Measurements from ENCODE around the gene PTH1R.
A peak's percentile ranks its signal among the peaks of the same experiment; 100 is the strongest.

Gene PTH1R

GRCh38 chr3:46865031-46865507 is 12.5 kb upstream of the PTH1R start:
- DNase-seq: no peak

DNA sequence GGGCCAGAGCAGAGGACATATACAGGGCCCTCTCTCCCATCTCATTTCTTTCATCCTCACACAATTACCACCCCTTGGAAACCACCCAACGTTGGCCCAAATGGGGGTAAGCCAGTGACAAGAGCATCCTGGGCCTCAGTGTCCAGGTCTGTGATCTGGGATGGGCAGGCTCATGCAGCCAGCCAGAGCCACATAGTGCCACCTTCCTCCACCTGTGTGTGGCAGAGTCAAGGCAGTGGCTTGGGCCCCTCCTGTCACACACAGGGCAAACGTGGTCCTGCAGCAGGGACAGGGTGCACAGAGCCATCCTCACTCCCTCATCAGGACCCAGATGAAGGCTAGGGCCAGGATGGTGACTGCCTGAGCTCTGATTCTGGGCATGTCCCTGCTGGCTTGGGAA is 12.0 kb upstream of the PTH1R start:
- no peak for DNase-seq

DNA sequence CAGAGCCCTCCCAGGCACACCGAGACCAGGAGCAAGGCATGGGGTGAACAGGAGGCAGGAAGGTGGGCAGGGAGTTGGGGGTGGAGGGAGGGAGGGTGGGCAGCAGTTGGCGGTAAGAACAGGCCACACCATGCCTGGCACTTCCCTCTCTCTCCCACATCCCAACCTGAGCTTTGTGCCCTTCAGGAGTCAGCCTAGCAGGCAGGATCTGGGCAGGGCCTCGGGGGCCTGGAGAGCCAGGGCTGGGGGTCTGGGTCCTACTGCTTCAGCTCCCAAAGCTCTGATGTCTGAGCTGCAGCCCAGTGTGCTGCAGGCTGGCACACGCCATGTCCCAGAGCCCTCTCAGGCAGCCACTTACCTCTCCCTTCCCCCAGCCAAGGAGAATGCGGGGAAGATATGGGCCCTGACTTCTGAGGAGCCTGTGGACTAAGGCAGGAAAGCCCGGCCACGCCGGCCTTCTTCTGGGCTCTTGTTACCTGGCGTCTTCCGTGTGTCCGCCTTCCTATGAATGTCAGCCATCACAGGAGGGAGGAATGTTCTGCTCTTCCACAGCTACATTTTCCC is 11.4 kb upstream of the PTH1R start:
- DNase-seq: no peak

DNA sequence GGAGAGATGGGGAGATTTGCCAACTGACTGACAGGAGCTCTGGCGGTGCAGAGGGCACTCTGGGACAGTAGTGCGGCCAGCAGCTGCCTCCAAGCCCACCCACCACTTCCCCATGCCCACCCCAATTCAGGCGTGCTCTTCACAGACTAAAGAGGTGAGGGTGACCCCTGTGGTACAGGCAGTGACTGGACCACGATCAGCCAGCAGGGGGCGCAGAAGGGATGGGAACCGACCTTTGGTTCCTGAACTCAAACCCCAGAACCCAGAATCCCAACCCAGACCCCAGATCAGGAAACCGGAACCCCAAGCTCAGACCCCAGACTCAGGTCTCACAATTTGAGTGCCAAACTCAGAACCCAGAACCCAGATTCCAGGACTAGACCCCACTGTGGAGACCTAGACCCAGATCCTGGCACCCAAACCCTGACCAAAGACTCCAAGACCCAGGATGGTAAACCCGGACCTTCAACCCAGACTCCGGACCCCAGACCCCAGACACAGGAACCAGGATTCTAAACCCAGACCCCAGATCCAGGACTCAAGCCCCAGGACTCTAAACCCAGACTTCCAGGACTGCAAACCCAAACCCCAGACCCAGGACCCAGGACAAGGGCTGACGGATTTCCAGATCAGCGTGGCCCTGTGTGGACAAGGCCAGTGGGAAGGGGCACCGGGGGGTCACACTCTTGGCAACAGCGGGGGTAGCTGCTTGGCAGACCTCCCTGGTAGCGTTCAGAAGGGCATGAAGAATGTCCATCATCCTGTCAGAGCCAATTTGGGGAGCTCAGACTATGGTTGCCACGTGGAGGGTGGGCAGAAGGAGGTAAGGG is 10.6 kb upstream of the PTH1R start:
- peak; percentile 94 for DNase-seq

DNA sequence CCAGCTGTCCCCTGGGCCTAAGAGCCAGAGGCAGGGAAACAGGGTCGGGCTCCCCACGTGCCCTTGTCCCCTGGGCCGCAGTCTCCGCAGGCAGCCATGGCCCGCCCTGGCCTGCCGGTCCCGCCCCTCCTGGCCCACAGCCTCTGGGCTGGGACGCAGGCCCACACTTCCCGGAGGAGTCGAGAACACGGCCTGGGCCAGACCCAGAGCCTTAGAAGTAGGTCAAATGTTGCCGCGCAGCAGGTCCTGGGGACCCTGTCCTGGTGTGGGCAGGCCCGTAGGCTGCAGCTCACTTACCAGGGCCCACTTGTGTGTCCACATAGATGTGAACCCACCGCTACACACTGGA is 10.0 kb upstream of the PTH1R start:
- DNase-seq: no peak

- DNase-seq: no peak
These were observed 9.2 kb upstream of the PTH1R start for GRCh38 chr3:46868287-46868686.

DNA sequence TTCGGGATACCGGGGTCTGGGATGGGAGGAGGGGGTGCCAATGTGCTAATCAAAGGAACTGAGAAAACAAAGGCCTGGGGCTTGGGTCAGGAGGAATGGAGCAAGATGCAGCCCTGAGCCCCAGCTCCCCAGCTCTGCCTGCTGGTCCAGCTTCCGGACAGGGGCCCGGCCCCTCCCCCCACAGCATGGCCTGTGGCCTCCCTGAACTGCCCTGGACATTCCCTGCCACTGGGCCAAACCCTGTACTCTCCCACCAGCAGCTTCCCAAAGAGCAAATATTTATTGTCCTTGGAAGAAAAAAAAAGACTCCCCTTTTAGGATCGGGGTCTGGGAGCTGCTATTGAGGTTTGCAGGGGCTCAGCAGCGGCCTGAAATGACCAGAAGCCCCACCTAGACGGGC is 8.6 kb upstream of the PTH1R start:
- no peak for DNase-seq

- no peak for DNase-seq
These were observed 8.1 kb upstream of the PTH1R start for GRCh38 chr3:46869440-46869839.

GRCh38 chr3:46870651-46871050 is 6.9 kb upstream of the PTH1R start:
- no peak for DNase-seq

GRCh38 chr3:46871222-46871621 is 6.3 kb upstream of the PTH1R start:
- DNase-seq: no peak

DNA sequence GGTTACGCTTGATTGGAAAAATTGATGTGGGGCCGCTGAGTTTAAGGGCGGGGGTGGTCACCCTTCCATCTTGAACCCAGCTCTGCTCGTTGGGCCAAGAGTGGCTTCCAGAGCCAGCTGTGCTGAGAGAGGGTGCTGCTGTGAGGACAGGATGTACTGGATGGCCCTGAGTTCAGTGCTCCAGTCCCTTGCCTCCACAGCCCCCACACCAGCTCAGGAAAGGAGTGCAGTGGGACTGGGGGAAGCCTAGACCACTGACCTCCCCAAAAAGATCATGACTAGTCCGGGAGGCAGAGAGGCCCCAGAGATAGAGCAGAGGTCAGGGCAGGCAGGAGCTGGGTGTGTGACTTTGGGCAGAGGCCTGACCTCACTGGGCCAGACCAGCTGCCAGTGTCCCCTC is 4.0 kb upstream of the PTH1R start:
- no peak for DNase-seq

DNA sequence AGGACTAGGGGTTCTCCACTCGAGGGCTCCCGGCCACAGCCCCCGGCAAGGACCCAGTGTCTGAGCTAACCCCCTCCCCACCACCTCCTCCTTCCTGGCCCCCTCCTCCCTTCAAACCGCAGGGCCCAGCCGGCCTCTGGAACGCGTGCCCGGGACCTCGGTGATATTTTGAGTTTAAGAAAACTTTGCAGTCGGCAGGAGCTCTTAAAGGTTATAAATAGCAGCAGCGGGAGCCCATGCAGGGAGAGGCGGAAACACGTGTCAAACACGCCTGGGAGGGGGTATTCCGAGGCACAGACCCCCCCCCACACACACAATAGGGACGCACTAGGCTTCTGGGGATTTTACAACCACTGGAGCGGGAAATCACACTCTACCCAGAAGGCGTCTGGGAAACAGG is 3.1 kb upstream of the PTH1R start:
- no peak for DNase-seq

- DNase-seq: no peak
These were observed 2.0 kb upstream of the PTH1R start for GRCh38 chr3:46875560-46875959.

DNA sequence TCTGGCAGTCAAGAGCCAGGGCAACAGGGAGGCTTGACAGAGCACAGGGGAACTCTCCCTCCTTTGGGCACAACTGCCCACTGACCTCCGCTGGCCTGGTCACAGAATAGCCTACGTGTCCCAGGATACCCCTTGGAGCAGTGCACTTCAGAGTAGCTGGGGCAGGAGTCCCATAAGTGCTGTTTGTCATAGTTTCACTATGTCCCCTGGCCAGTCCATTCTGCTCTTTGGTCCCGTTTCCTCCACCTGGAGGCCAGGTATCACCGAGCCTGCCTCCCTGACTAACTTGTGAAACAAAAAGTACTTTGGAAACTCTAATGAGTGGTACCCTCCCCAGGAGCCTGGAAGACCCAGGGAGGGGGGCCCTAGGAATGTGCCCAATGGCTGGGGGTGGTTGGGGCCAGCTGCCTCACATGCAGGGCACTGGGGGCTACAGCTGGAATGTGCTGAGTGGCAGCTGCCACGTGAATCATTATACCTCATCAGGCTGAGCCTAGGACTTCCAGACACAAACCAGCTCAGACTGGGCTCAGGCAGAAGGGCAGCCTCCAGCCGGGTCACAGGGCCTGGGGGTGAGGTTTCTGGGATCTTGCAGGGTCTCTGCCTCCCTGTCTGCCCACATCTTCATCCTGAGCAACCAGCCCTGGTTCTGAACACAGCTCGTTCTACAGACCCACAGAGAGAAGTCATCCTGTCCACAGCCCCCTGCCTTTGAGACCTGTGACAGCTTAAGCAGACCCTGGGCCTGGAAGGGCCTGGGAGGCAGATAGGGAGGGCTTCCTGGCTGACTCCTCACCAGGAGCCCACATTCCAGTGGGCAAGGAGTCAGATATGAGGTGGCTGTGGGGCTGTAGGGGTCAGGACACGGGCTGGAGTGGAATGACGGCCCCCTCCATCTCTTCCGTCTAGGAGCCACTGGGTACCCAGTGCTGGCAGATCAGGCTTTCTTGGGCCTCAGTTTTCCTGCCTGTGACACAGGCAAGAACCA is 914 bp upstream of the PTH1R start:
- no peak for DNase-seq

GRCh38 chr3:46878781-46879436 is 1.4 kb downstream of the PTH1R start:
- no peak for DNase-seq

- no peak for DNase-seq
These were observed 3.5 kb downstream of the PTH1R start for GRCh38 chr3:46880884-46881595.

DNA sequence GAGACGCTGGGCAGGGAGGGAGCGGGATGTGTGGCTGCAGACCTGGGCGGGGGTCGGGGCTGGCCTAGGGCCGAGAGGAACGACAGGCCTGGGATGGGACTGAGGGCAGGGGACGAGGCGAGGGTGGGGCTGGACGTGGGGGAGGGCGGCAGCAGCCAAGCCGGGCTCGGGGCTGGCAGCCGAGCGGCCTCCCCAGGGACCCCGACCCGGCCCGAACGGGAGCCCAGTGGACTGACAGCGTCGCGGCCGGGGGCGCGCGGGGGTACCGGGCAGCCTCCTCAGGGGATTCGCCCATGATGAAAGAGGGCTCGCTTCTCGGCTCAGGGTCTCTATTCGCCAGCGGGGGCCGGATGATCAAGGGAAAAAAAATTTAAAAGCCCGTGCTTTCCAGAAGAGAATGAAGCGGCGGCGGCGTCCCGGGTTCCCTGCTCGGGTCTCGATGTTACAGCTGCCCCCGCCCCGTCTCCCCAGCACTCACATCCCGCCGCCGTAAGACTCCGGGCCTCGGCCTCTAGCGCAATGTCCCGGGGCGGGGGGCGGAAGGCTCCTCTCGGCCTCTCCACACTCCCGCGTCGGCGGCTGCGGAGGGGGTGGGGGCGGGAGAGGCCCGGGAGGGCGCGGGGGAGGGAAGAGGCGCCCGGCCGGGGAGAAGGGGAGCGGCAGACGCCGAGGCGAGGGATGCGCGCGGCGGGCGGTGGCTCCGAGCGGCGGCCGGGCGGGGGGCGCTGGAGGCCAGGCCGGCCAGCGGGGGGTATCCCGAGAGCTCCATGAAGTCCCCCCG is 4.3 kb downstream of the PTH1R start:
- DNase-seq: peak; percentile 67

DNA sequence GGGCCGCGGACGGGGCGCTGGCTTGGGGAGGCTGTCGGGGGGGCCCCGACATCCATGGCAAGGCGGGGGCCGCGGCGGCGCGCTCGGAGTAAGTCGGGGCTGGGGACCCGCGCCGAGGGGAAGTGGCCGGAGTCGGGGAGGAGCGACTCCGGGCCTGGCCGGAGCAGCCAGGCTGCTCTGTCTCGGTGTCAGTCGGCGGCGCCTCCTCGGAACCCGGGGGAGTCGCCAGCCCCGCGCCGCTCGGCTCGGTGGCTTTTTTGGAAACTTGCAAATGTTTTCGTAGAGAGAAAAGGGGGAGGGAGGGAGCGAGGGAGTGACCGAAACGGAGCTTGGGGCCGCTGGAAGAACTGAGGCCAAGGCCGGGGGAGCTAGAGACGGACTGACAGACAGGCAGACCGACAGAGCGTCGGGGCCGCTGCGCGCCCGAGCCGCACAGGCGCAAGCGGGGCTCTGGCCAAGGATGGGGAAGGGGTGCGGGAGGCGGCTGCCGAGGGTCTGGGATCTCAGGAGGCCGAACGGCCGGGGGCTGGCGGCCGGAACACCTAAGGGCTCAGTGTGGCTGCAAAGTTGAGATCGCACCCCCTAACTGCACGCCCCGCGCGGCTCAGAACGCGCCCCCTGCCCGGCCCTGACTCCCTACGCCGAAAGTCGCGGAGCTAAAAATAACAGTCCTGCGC is 5.0 kb downstream of the PTH1R start:
- DNase-seq: no peak

DNA sequence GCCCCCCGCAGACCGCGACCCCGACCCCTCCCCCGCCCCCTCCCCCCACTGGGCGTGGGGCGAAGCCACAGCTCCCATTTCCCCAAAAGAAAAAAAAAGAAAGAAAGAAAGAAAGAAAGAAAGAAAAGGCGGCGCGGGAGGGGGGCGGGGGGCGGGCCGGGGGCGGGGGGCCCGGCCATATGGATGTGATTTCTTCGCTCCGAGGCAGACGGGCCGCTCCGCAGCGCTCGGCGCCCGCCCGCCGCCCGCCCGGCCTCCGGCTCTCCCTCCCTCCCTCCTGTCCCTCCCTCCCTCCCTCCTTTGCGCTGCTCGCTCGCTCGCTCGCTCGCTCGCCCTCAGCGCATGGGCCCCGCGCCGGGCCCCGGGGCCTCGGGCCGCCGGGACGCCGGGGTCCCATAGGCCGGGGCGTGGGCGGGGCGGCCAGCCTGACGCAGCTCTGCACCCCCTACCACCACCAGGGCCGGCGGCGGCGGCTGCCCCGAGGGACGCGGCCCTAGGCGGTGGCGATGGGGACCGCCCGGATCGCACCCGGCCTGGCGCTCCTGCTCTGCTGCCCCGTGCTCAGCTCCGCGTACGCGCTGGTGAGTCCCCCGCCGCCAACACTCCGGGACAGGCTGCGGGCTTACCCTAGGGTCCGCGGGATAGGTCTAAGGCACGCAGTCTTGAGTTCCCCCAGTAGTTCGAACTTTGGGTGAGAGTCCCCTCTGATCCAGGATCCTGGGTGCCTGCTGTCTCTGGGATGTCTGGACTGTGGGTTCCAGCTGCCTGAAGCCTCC is 5.7 kb downstream of the PTH1R start:
- DNase-seq: no peak

DNA sequence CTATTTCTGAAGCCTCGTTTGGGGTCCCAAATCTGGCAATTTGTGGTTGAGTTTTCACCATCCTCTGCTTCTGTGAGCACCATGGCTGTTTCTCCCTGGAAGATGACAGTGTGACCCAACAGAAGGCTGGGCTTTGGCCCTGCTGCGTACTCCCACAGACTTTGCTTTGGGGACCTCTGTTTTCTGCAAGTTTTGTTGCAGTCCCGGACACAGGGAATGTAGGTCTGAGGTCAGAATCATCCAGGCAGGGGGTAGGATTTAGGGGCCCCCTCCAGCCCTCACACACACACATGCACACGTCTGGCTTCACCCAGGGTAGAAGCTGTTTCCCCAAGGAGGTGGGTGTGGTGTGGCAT is 6.3 kb downstream of the PTH1R start:
- no peak for DNase-seq

Data from activated effector memory CD4-positive, alpha-beta T cell treated with anti-CD3 and anti-CD28 coated beads, Interleukin-2, amount 50 U/mL, for 16 hours (primary cell).